ENCODE measurements around the gene PAPSS2.
"Not testable (repeated sequence)": the region's sequence is repeated elsewhere in the genome, so short reads cannot be mapped to it uniquely, and the experiment has no call there.

Gene PAPSS2

GRCh38 chr10:87659571-87660483, at the start of gene PAPSS2:
Gene PAPSS2 (plus strand): TSS chr10:87659878. CDS start chr10:87659982, 104 bp downstream.
- DNase-seq: peak; percentile 26

GRCh38 chr10:87611341-87611740, 48.3 kb upstream of the PAPSS2 start:
- not testable (repeated sequence) for DNase-seq

GRCh38 chr10:87612115-87612514, 47.6 kb upstream of the PAPSS2 start:
- DNase-seq: no peak

GRCh38 chr10:87613751-87614150, 45.9 kb upstream of the PAPSS2 start:
- no peak for DNase-seq

GRCh38 chr10:87615856-87616255, 43.8 kb upstream of the PAPSS2 start:
- no peak for DNase-seq

- no peak for DNase-seq
Measured at GRCh38 chr10:87617503-87617902, 42.2 kb upstream of the PAPSS2 start.

- no peak for DNase-seq
Measured at GRCh38 chr10:87618566-87619423, 40.9 kb upstream of the PAPSS2 start.

- DNase-seq: no peak
Measured at GRCh38 chr10:87619705-87620104, 40.0 kb upstream of the PAPSS2 start.

- not testable (repeated sequence) for DNase-seq
Measured at GRCh38 chr10:87621440-87621839, 38.2 kb upstream of the PAPSS2 start.

- no peak for DNase-seq
Measured at GRCh38 chr10:87622314-87623004, 37.2 kb upstream of the PAPSS2 start.

GRCh38 chr10:87623191-87623590, 36.5 kb upstream of the PAPSS2 start:
- DNase-seq: no peak

GRCh38 chr10:87625661-87626060, 34.0 kb upstream of the PAPSS2 start:
- DNase-seq: no peak

GRCh38 chr10:87626422-87626892, 33.2 kb upstream of the PAPSS2 start:
- no peak for DNase-seq

GRCh38 chr10:87630171-87630570, 29.5 kb upstream of the PAPSS2 start:
- DNase-seq: no peak

- DNase-seq: no peak
Measured at GRCh38 chr10:87632454-87632853, 27.2 kb upstream of the PAPSS2 start.

- DNase-seq: no peak
Measured at GRCh38 chr10:87634311-87634710, 25.4 kb upstream of the PAPSS2 start.

GRCh38 chr10:87635498-87636312, 24.0 kb upstream of the PAPSS2 start:
- DNase-seq: no peak

- DNase-seq: no peak
Measured at GRCh38 chr10:87636313-87636915, 23.3 kb upstream of the PAPSS2 start.

- no peak for DNase-seq
Measured at GRCh38 chr10:87639493-87639892, 20.2 kb upstream of the PAPSS2 start.

GRCh38 chr10:87640043-87640442, 19.6 kb upstream of the PAPSS2 start:
- no peak for DNase-seq

GRCh38 chr10:87642486-87642885, 17.2 kb upstream of the PAPSS2 start:
- no peak for DNase-seq

GRCh38 chr10:87642988-87643387, 16.7 kb upstream of the PAPSS2 start:
- DNase-seq: no peak
